ENCODE results near the gene DMD.

DNA sequence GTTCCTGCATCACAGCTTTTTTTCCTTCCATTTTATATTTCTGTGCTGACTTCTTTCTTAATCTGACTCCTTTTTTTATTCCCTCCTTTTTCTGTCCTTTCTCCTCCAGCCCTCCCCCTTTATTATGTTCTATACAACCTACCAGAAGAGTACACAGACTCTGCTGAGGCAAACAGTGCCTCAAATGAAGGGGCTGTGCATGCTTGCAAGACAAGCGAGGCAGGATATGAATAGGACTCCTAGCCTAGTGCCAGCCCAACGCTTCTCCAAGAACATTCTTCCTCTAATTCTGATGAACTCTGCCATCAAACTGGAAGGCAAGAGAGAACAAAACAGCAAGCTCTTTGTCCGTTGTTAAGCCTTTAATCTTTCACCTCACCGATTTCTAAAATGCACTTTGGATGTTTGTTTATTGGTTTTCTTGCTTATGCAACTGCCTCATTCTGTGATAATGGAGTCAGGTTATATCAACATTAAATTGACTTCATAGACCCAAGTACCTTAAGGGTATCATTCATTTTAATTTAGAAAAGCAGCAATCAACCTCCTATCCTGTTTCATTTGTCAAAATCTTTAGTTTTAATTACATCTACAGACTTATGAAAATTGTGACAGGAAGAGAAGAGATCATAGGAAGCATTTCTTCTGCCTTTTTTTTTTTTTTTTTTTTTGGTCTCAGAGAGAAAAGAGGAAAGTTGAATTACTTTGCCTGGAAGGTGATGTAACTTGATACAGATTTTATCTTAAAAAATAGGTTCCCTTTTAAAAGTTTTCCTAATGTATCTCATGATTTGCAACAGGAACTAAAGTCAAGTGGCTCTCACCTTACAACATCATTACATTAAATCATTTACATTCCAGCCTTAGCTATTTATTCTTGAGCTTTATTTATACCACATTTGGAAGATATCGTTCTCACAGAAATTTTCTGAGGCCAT lies 1854.8 kb downstream of the DMD start:
- no peak for TF ChIP-seq EZH2 (IDR thresholded peaks at IDR 0.05; ENCODE audit: borderline replicate concordance, low read depth, low read length, severe bottlenecking)
- TF ChIP-seq, protein P1, sequence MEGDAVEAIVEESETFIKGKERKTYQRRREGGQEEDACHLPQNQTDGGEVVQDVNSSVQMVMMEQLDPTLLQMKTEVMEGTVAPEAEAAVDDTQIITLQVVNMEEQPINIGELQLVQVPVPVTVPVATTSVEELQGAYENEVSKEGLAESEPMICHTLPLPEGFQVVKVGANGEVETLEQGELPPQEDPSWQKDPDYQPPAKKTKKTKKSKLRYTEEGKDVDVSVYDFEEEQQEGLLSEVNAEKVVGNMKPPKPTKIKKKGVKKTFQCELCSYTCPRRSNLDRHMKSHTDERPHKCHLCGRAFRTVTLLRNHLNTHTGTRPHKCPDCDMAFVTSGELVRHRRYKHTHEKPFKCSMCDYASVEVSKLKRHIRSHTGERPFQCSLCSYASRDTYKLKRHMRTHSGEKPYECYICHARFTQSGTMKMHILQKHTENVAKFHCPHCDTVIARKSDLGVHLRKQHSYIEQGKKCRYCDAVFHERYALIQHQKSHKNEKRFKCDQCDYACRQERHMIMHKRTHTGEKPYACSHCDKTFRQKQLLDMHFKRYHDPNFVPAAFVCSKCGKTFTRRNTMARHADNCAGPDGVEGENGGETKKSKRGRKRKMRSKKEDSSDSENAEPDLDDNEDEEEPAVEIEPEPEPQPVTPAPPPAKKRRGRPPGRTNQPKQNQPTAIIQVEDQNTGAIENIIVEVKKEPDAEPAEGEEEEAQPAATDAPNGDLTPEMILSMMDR (IDR thresholded peaks at IDR 0.05; ENCODE audit: borderline replicate concordance, extremely low read depth, low read length, poor library complexity, severe bottlenecking), result no peak

All from DND-41 (cell line).